Measurements from ENCODE around the gene INTS1. TPM values are rescaled to one million over a fixed set of nuclear protein-coding genes. Genes with fewer than 3 reads are reported as not detected.
A peak's percentile ranks its signal among the peaks of the same experiment; 100 is the strongest.

INTS1 gene
- polyA plus RNA-seq, 4 donors = 52.7 to 102 (median 84.0) TPM

GRCh38 chr7:1492221-1492620 lies 12.0 kb downstream of the INTS1 start:
- no peak for DNase-seq (ENCODE audit: low read depth in 4 of 4, low spot score in 2 of 4)

GRCh38 chr7:1490837-1491236 lies 13.4 kb downstream of the INTS1 start:
- DNase-seq (ENCODE audit: low read depth in 4 of 4, low spot score in 2 of 4) = no peak

GRCh38 chr7:1489336-1489735 lies 14.9 kb downstream of the INTS1 start:
- DNase-seq (ENCODE audit: low read depth in 4 of 4, low spot score in 2 of 4) = no peak

- no peak for DNase-seq (ENCODE audit: low read depth in 4 of 4, low spot score in 2 of 4)
Measured at GRCh38 chr7:1488016-1488415, 16.2 kb downstream of the INTS1 start.

- DNase-seq (ENCODE audit: low read depth in 4 of 4, low spot score in 2 of 4) = no peak
Measured at GRCh38 chr7:1487466-1487865, 16.7 kb downstream of the INTS1 start.

- no peak for DNase-seq (ENCODE audit: low read depth in 4 of 4, low spot score in 2 of 4)
Measured at GRCh38 chr7:1486571-1486970, 17.6 kb downstream of the INTS1 start.

GRCh38 chr7:1485156-1485555 lies 19.0 kb downstream of the INTS1 start:
- no peak for DNase-seq (ENCODE audit: low read depth in 4 of 4, low spot score in 2 of 4)

GRCh38 chr7:1484569-1484968 lies 19.6 kb downstream of the INTS1 start:
- no peak for DNase-seq (ENCODE audit: low read depth in 4 of 4, low spot score in 2 of 4)

- no peak for DNase-seq (ENCODE audit: low read depth in 4 of 4, low spot score in 2 of 4)
Measured at GRCh38 chr7:1483536-1484505, 20.4 kb downstream of the INTS1 start.

GRCh38 chr7:1483079-1483478 lies 21.1 kb downstream of the INTS1 start:
- no peak for DNase-seq (ENCODE audit: low read depth in 4 of 4, low spot score in 2 of 4)

GRCh38 chr7:1481300-1481699 lies 22.9 kb downstream of the INTS1 start:
- DNase-seq (ENCODE audit: low read depth in 4 of 4, low spot score in 2 of 4) = no peak

- no peak for DNase-seq (ENCODE audit: low read depth in 4 of 4, low spot score in 2 of 4)
Measured at GRCh38 chr7:1480670-1481069, 23.5 kb downstream of the INTS1 start.

GRCh38 chr7:1479287-1479686 lies 24.9 kb downstream of the INTS1 start:
- DNase-seq (ENCODE audit: low read depth in 4 of 4, low spot score in 2 of 4) = no peak

- no peak for DNase-seq (ENCODE audit: low read depth in 4 of 4, low spot score in 2 of 4)
Measured at GRCh38 chr7:1478480-1478879, 25.7 kb downstream of the INTS1 start.

GRCh38 chr7:1476859-1477258 lies 27.3 kb downstream of the INTS1 start:
- DNase-seq (ENCODE audit: low read depth in 4 of 4, low spot score in 2 of 4) = no peak

GRCh38 chr7:1475991-1476390 lies 28.2 kb downstream of the INTS1 start:
- no peak for DNase-seq (ENCODE audit: low read depth in 4 of 4, low spot score in 2 of 4)

GRCh38 chr7:1475393-1475792 lies 28.8 kb downstream of the INTS1 start:
- DNase-seq (ENCODE audit: low read depth in 4 of 4, low spot score in 2 of 4) = no peak

GRCh38 chr7:1474736-1475135 lies 29.5 kb downstream of the INTS1 start:
- no peak for DNase-seq (ENCODE audit: low read depth in 4 of 4, low spot score in 2 of 4)

GRCh38 chr7:1473864-1474512 lies 30.2 kb downstream of the INTS1 start:
- DNase-seq (ENCODE audit: low read depth in 4 of 4, low spot score in 2 of 4) = peak in 2 of 4 donors; percentile 70 to 79

GRCh38 chr7:1470901-1471300 lies 33.3 kb downstream of the INTS1 start:
- DNase-seq (ENCODE audit: low read depth in 4 of 4, low spot score in 2 of 4) = no peak

- no peak for DNase-seq (ENCODE audit: low read depth in 4 of 4, low spot score in 2 of 4)
Measured at GRCh38 chr7:1468643-1469298, 35.4 kb downstream of the INTS1 start.

All from left renal cortex interstitium (tissue), 4 donors.